GM12878 (cell line): ENCODE data around the gene SSBP2. TPM values are rescaled to one million over a fixed set of nuclear protein-coding genes. Genes with fewer than 3 reads are reported as not detected.

ENCODE experiments used
- ATAC-seq: fragments of 200-7000 bp; cut with Tn5 transposase; 3 replicates; pipeline ENCODE4 v1.9.1; 2020; ENCODE audit warnings: mild to moderate bottlenecking, moderate library complexity
- BruUV-seq: library from RNA; stranded (reverse); fragments of 400-500 nt; replicated peaks from 2 replicates; lab custom pipeline; 2021; lab: Mats Ljungman, UMichigan
- CTCF ChIA-PET: fragments of 300-600 bp; sonication (Branson Sonifier 250); formaldehyde crosslinking; extraction: SDS; loops from one replicate; lab custom pipeline; 2021; ENCODE audit warnings: inconsistent platforms; lab: Yijun Ruan, JAX
- POLR2A ChIA-PET: fragments of 350-600 bp; formaldehyde crosslinking; extraction: SDS; loops from one replicate; lab custom pipeline; 2021; ENCODE audit warnings: inconsistent platforms; lab: Charles Lee
- RAD21 ChIA-PET: fragments of 300-600 bp; sonication (Branson Sonifier 250); formaldehyde crosslinking; loops from one replicate; lab custom pipeline; 2023; ENCODE audit warnings: antibody characterized with exemption; ENCODE audit not compliant: unreplicated experiment; lab: Charles Lee
- SMC1A ChIA-PET: fragments of 300-600 bp; sonication (Branson Sonifier 250); formaldehyde crosslinking; loops from one replicate; lab custom pipeline; 2023; ENCODE audit not compliant: unreplicated experiment, uncharacterized antibody; lab: Charles Lee
- DNase-seq: peaks from one replicate; pipeline ENCODE4 v3.0.0-alpha.2; 2011; ENCODE audit warnings: low read depth, low spot score
- FAIRE-seq: peaks from 3 replicates; lab custom pipeline; 2011; peaks lifted over from hg19 to GRCh38; lab: Jason Lieb, UNC
- H2AFZ ChIP-seq: 2 replicates; pipeline ENCODE4 v1.6.0; 2011; ENCODE audit warnings: low read depth, low read length, control low read depth; ENCODE audit not compliant: control insufficient read depth
- H3K27ac ChIP-seq: 2 replicates; pipeline ENCODE4 v1.5.1; 2011; ENCODE audit warnings: control low read depth; ENCODE audit not compliant: control insufficient read depth, insufficient read depth
- H3K27me3 ChIP-seq, 2 experiments: replicated peaks in 1 of 2; 2 replicates each; pipeline versions ENCODE4 v1.6.0 to v1.6.1; 2011; ENCODE audit warnings: low read length in 1 of 2; ENCODE audit not compliant: control insufficient read depth in 2 of 2, insufficient read depth in 2 of 2
- H3K36me3 ChIP-seq, 2 experiments: 2 replicates each; pipeline ENCODE4 v1.5.1; 2011; ENCODE audit warnings: low read length in 1 of 2; ENCODE audit not compliant: control insufficient read depth in 2 of 2, insufficient read depth in 2 of 2
- H3K4me1 ChIP-seq: 2 replicates; pipeline ENCODE4 v1.6.1; 2011; ENCODE audit warnings: mild to moderate bottlenecking, low read length, moderate library complexity, mixed read lengths; ENCODE audit not compliant: control insufficient read depth, insufficient read depth
- H3K4me2 ChIP-seq: 2 replicates; pipeline ENCODE4 v1.6.0; 2011; ENCODE audit warnings: control low read depth; ENCODE audit not compliant: control insufficient read depth, insufficient read depth
- H3K4me3 ChIP-seq: fragments of 200-600 bp; sonication (generic); 2 replicates; pipeline ENCODE4 v1.5.1; 2016
- H3K79me2 ChIP-seq: 2 replicates; pipeline ENCODE4 v1.6.0; 2011; ENCODE audit warnings: low read length; ENCODE audit not compliant: control insufficient read depth, insufficient read depth
- H3K9ac ChIP-seq: 2 replicates; pipeline ENCODE4 v1.8.0; 2011; ENCODE audit warnings: low read length, control low read depth, mixed read lengths; ENCODE audit not compliant: control insufficient read depth, insufficient read depth
- H3K9me3 ChIP-seq: replicated peaks from 3 replicates; pipeline ENCODE4 v1.5.1; 2011; ENCODE audit warnings: mild to moderate bottlenecking, low read length; ENCODE audit not compliant: control insufficient read depth, insufficient read depth
- H4K20me1 ChIP-seq: 2 replicates; pipeline ENCODE4 v1.6.0; 2011; ENCODE audit not compliant: control insufficient read depth, insufficient read depth
- CBX5 ChIP-seq: sonication (generic); IDR thresholded peaks from 2 replicates; pipeline ENCODE4 v1.6.1; 2016; ENCODE audit warnings: low read depth, moderate library complexity, mild to moderate bottlenecking, inconsistent platforms
- FOXK2 ChIP-seq: fragments of 450-650 bp; IDR thresholded peaks from 2 replicates; pipeline ENCODE4 v1.6.1; 2017; ENCODE audit warnings: mild to moderate bottlenecking, moderate library complexity
- NFXL1 ChIP-seq: fragments of 450-650 bp; IDR thresholded peaks from 2 replicates; pipeline ENCODE4 v1.6.1; 2017; ENCODE audit warnings: antibody characterized with exemption, mild to moderate bottlenecking, borderline replicate concordance
- RAD51 ChIP-seq: fragments of 450-650 bp; IDR thresholded peaks from 2 replicates; pipeline ENCODE4 v1.6.1; 2016; ENCODE audit warnings: moderate library complexity, mild to moderate bottlenecking, inconsistent platforms
- SMARCA5 ChIP-seq: fragments of 450-650 bp; IDR thresholded peaks from 2 replicates; pipeline ENCODE4 v1.6.1; 2017; ENCODE audit warnings: mild to moderate bottlenecking
- YY1 ChIP-seq: IDR thresholded peaks from 2 replicates; pipeline ENCODE4 v1.6.1; 2011; ENCODE audit warnings: low read depth, mild to moderate bottlenecking, low read length
- ZZZ3 ChIP-seq: IDR thresholded peaks from 2 replicates; pipeline ENCODE4 v1.6.1; 2011; ENCODE audit warnings: low read depth; ENCODE audit not compliant: control insufficient read depth, insufficient read length
- WGBS: methylation state at CpG from one replicate; pipeline ENCODE4 v1.1.6; 2016; ENCODE audit warnings: low lambda C conversion rate; ENCODE audit not compliant: insufficient replicate concordance, insufficient coverage; ENCODE audit errors: missing lambda C conversion rate; 5-methylcytosine and 5-hydroxymethylcytosine counted together
- in situ Hi-C: fragments of 300-500 bp; cut with MboI; formaldehyde crosslinking; loops from 9 replicates; pipeline ENCODE4 v1.14.3; 2018; ENCODE audit warnings: mixed read lengths
- intact Hi-C: fragments of 100-400 bp; cut with micrococcal nuclease; formaldehyde crosslinking; loops from one replicate; pipeline ENCODE4 v1.14.2; 2022; ENCODE audit not compliant: unreplicated experiment
- polyA plus RNA-seq, 11 experiments: library from polyadenylated mRNA; depleted of rRNA in 4 of 11; unstranded in 6 of 11; stranded (reverse) in 5 of 11; fragments of >200 nt; fragmentation: Nextera tagmentation in 4 of 11; fragmentation: Illumina TruSeq in 1 of 11; extraction: Ambion mirVana in 4 of 11; extraction: Trizol in 1 of 11; gene quantifications; 1 replicate in 1 of 11; 2 replicates in 10 of 11; pipeline versions ENCODE4 v1.2.1 to v1.2.3, GENCODE V29; 2011 to 2016; ENCODE audit warnings: inconsistent platforms in 2 of 11, missing spikeins in 2 of 11, low read depth in 1 of 11
- total RNA-seq, 4 experiments: library from RNA; depleted of rRNA in 3 of 4; stranded (reverse); fragments of >200 nt in 3 of 4; fragmentation: Illumina TruSeq in 1 of 4; extraction: Trizol in 1 of 4; gene quantifications; 2 replicates each; pipeline versions ENCODE4 v1.2.1 to v1.2.3, GENCODE V29; 2013 to 2021
- TF ChIP-seq, protein P1 (sequence below): IDR thresholded peaks from 2 replicates; pipeline ENCODE4 v1.6.1; 2012; ENCODE audit warnings: improper control_type of control experiment, low read depth, low read length; ENCODE audit not compliant: insufficient replicate concordance

SSBP2 gene
- total and polyA plus RNA-seq, 10 of the 15 experiments (the other 5 are each of a cell fraction or from before 2014, with no cell fraction given), result 52.2 to 132 (median 110) TPM

DNA sequence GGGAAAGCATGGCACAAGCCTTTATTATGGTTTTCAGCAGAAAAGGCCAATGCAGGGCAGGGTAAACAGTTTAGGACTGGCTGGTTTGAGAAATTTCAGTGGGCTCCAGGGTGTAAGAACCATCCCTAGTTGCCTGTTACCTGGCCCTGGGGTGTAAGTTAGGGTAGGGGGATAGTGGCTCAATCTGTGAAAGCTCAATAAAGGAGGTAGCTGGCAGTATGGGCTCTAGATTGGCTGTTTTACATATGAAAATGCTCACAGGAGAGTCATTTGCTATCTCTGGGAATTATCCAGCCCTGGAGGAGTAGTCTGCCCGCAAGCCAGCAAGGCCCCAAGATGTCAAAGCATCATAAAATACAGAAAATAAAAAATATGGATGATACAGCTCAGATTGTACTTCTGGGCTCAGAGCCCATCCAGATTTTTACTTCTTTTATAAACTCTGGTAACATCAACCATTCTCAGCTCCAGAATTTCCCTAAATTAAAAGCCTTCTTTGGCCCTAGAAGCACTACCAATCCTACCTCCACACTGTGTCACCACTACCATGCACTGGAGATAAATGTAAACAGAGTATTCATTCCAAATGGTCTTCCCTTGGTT lies 31.1 kb downstream of the SSBP2 start:
- H3K4me1 ChIP-seq, result peaks cover 9% of the 10 kb centered on the region; the same call in 1 of the 2 replicates
- H2AFZ ChIP-seq, result no peak overlapping the region
- H3K9ac ChIP-seq, result no peak overlapping the region
- H3K4me2 ChIP-seq, result no peak overlapping the region
- ChIA-PET CTCF (interaction anchor here (0.7 to 1.4 kb wide), 10 partner anchors 8 to 451 kb away, joined by 3 to 5 read pairs (median 4); no protein-coding TSS in a partner anchor), POLR2A (interaction anchor here (1.1 to 1.2 kb wide), 2 partner anchors 13 to 31 kb away, joined by 4 read pairs; partner anchors contain the start of gene SSBP2), SMC1A (interaction anchor here (1.0 to 2.2 kb wide), 6 partner anchors 9 to 137 kb away, joined by 3 to 12 read pairs (median 4); no protein-coding TSS in a partner anchor), RAD21 (no interaction called here)
- TF ChIP-seq, protein P1, sequence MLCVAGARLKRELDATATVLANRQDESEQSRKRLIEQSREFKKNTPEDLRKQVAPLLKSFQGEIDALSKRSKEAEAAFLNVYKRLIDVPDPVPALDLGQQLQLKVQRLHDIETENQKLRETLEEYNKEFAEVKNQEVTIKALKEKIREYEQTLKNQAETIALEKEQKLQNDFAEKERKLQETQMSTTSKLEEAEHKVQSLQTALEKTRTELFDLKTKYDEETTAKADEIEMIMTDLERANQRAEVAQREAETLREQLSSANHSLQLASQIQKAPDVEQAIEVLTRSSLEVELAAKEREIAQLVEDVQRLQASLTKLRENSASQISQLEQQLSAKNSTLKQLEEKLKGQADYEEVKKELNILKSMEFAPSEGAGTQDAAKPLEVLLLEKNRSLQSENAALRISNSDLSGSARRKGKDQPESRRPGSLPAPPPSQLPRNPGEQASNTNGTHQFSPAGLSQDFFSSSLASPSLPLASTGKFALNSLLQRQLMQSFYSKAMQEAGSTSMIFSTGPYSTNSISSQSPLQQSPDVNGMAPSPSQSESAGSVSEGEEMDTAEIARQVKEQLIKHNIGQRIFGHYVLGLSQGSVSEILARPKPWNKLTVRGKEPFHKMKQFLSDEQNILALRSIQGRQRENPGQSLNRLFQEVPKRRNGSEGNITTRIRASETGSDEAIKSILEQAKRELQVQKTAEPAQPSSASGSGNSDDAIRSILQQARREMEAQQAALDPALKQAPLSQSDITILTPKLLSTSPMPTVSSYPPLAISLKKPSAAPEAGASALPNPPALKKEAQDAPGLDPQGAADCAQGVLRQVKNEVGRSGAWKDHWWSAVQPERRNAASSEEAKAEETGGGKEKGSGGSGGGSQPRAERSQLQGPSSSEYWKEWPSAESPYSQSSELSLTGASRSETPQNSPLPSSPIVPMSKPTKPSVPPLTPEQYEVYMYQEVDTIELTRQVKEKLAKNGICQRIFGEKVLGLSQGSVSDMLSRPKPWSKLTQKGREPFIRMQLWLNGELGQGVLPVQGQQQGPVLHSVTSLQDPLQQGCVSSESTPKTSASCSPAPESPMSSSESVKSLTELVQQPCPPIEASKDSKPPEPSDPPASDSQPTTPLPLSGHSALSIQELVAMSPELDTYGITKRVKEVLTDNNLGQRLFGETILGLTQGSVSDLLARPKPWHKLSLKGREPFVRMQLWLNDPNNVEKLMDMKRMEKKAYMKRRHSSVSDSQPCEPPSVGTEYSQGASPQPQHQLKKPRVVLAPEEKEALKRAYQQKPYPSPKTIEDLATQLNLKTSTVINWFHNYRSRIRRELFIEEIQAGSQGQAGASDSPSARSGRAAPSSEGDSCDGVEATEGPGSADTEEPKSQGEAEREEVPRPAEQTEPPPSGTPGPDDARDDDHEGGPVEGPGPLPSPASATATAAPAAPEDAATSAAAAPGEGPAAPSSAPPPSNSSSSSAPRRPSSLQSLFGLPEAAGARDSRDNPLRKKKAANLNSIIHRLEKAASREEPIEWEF, result no peak
- TF ChIP-seq RAD51, result no peak
- TF ChIP-seq CBX5, result no peak
- no peak for TF ChIP-seq ZZZ3
- TF ChIP-seq NFXL1, result no peak
- no peak for TF ChIP-seq FOXK2
- no peak for TF ChIP-seq SMARCA5
- TF ChIP-seq YY1, result no peak
- H3K36me3 ChIP-seq, result no peaks in the 10 kb centered on the region
- no peak for ATAC-seq
- H4K20me1 ChIP-seq, result no peaks in the 10 kb centered on the region
- no peak overlapping the region for H3K4me3 ChIP-seq
- in situ Hi-C loops (no loop called here), intact Hi-C loops (no loop called here)
- H3K79me2 ChIP-seq, result peaks cover 90% of the 10 kb centered on the region
- H3K27me3 ChIP-seq, result no peaks in the 10 kb centered on the region
- no peak overlapping the region for H3K27ac ChIP-seq
- no peaks in the 10 kb centered on the region; the same call in 2 of the 3 replicates for H3K9me3 ChIP-seq
- no peak for DNase-seq
- BruUV-seq, result no TSS peak
- WGBS, result 95% methylated on average over 1 of the region's 1 CpG
- FAIRE-seq, result no peak
